ENCODE results near the gene TRIP11. TPM values are rescaled to one million over a fixed set of nuclear protein-coding genes. Genes with fewer than 3 reads are reported as not detected.
"Not testable (repeated sequence)": the region's sequence is repeated elsewhere in the genome, so short reads cannot be mapped to it uniquely, and the experiment has no call there.

TRIP11 gene
- 41.9 TPM for total RNA-seq

DNA sequence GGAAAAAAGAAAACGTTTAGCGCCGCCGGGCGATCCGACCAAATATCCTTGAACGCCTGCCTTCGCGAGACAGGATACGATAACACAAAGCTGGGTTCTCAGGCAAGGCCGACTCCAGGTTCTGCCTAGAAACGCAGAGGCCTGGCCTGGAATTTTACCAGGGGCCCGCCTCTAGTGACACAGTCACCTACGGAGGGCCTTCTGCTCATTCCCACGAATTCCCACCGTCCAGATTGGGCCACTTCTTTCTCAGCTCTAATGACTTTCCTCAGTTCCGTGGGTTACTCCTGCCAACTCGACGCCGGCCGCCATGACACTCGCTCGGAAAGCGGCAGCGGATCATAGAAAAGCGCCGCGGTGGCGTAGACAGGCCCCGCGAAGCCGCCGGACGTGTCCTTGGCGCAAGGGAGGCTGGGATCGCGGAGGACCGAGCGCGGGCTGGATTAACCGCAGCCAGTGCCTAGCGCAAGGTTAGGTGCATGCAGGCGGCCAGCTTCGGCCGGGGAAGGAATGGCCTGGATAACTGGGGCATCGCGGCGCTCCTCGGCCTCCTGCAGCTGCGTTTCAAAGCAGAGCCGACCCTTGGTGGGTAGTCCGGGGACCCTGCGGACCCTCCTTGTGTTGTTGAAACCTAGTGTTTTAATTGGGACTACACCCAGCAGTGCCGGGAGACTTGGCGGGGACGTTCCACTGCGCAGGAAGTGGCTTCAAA lies at the start of gene TRIP11:
Gene TRIP11 (minus strand): TSS at position 341 of the 712 bp plus-strand sequence. CDS start 374 bp downstream, outside the sequence.
- DNase-seq, result peak; percentile 89

DNA sequence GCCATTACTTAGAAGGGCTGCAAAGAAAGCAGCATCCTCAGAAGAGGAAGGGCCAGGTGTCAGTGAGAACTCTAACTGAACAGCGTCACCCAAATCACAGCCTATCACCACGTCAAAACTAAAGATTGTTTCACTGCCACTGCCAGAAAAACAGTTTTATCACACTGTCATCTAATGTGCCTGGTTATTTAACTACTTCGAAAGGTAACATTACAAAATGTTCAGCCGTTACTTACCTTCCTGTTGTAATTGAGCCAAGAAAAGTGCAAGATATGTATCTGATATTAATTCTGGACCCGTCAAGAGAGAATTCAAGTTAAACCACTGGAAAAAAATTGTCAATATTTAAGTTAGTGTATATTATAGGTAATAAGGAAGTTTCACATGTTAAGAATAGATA lies 48.6 kb upstream of the TRIP11 start:
- DNase-seq, result no peak

DNA sequence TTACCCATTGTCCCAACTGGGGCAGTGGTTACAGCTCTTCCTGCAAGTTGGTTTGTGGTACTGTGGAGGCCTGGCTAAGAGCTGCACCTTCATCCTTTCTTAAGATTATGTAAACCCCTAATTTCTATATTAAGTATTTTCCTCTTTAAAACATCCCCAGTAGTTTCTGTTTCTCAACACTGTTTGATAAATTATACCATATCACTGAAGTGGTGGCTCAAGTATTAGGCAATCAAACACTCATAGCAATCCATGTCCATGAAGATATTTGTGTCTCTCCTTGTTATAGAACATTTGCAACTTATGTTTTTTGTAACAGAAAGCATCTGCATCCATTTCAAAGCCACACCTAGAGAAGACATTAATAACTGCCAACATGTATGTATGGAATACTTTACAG lies 34.7 kb upstream of the TRIP11 start:
- no peak for DNase-seq

GRCh38 chr14:92058006-92058917 lies 18.4 kb upstream of the TRIP11 start:
- DNase-seq, result no peak

- DNase-seq, result no peak
Measured at GRCh38 chr14:92049781-92050180, 9.9 kb upstream of the TRIP11 start.

GRCh38 chr14:92049221-92049620 lies 9.4 kb upstream of the TRIP11 start:
- DNase-seq, result not testable (repeated sequence)

DNA sequence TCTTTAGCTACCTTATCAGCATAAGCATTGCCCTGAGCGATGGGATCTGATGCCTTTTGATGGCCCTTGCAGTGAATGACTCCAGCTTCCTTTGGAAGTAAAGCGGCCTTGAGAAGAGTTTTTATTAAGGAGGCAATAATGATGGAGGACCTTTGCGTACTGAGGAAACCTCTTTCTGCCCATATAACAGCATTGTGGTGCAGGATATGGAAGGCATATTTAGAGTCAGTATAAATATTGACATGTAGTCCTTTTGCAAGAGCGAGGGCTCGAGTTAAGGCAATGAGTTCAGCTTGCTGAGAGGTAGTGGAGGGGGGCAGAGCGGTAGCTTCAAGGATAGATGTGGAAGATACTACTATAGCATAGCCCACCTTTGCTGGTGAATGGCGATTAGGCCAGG lies 6.0 kb upstream of the TRIP11 start:
- DNase-seq, result not testable (repeated sequence)

- DNase-seq, result not testable (repeated sequence)
Measured at GRCh38 chr14:92041766-92042165, 1.9 kb upstream of the TRIP11 start.

- DNase-seq, result no peak
Measured at GRCh38 chr14:92041203-92041602, 1.3 kb upstream of the TRIP11 start.

GRCh38 chr14:92040431-92041051 lies 682 bp upstream of the TRIP11 start:
- peak; percentile 59 for DNase-seq

DNA sequence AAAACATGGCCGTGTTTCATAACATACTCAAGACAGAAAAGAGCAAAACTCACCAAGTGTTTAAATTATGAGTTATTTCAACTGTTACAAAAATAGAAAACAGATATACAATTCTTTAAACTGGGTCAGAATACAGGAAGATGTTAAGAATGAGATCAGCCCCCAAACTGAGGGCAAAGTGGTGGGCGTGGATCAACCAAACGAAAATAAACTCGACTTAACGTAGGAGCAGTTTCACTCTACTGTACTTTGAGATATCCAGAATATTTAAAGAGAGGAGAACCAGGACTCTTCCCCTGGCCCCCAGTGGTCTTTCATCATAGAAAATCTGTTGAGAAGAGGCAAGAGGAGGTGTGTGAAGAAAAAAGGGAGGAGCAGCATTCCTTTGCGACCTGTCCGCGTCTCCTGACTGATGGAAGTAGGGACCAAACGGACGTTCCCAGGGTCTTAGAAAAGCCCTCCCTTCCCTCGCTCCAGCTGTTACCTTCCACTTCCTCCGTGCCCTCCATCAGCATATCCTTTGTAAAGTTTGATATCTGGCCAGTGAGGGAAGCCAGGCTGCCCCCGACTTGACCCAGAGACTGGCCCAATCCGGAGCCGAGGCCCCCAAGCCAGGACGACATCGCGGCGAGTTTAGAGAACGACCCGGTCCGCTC lies 668 bp downstream of the TRIP11 start:
- peak; percentile 57 for DNase-seq

DNA sequence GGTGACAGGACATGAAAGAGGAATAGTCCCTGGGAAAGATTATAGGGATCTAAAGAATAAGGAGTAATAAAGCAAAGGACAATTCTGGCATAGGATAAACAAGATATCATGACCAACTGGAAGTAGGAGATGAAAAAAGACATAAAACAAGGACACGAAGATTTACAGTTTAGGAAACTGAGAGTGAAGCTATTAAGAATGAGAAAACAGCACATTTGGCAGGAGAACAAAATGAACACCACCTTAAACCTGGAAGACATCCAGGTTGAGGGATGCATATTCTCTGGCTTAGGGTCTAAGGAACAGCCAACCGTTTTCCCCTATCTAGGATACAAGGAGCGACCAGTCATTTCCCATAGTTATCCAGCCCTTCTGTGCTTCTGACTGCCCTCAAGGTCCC lies 1.9 kb downstream of the TRIP11 start:
- no peak for DNase-seq

GRCh38 chr14:92035890-92036289 lies 4.0 kb downstream of the TRIP11 start:
- no peak for DNase-seq

DNA sequence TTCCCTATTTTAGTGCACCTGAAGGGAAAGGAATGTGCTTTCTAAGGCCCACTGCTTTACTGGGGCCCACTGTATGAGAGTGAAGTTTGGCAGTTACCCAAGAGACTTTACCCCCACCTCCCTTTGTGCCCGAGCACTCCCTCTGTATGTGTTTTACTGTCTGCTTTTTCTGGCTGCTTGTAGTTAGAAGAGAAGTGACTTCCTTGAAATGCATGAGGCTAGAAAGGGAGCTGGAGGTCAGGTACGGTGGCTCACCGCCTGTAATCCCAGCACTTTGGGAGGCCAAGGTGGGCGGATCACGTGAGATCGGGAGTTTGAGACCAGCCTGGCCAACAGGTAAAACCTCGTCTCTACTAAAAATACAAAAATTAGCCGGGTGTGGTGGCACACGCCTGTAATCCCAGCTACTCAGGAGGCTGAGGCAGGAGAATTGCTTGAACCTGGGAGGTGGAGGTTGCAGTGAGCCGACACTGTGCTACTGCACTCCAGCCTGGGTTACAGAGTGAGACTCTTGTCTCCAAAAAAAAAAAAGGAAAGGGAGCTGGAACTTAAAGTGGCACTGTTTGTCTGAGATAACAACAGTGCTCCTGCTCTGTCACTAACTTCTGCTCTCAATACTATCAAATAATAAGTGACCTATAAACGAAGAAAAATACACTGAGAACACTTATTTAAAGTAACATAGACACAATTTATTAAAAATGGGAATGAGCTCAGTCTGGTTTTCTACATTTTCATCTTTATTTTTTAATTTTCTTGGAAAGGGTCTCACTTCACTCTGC lies 5.8 kb downstream of the TRIP11 start:
- DNase-seq, result no peak

DNA sequence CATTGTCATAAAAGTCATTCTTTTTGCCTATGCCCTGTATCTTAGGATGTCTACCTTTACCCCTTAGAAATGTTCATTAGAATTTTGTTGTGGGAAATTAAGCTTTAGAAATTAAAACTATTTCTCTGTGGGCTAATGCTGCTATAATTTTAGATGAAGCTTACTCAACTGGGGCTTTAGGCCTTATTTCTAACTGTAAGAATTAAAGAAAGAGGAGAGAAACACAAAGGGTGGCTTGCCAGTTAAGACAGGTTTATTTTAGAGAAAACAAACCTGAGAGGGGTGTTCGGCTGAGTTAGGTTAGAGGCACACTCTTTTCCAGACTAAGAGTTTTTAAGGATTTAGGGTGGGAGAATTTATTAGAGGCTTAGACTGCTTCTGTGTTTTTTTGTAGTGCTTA lies 6.4 kb downstream of the TRIP11 start:
- DNase-seq, result no peak

- DNase-seq, result no peak
Measured at GRCh38 chr14:92026548-92027190, 13.2 kb downstream of the TRIP11 start.

- no peak for DNase-seq
Measured at GRCh38 chr14:92022036-92022435, 17.8 kb downstream of the TRIP11 start.

DNA sequence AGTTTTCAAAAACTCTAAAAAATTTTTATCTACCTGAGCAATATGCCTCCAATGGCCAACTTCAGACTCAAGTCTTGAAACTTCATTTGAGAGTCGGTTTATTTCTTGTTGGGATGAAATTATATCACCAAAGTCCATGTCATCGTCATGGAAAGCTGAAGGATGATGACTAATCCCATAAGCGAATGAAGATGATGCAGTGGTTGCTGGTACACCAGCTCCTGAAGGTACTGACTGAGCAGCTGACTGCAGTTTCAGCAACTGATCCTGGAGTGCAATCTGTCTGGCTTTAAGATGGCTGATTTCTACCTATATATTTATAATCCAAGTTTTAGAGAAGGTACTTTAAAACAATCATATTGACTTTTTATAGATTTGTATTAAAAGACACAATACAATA lies 18.3 kb downstream of the TRIP11 start:
- no peak for DNase-seq

DNA sequence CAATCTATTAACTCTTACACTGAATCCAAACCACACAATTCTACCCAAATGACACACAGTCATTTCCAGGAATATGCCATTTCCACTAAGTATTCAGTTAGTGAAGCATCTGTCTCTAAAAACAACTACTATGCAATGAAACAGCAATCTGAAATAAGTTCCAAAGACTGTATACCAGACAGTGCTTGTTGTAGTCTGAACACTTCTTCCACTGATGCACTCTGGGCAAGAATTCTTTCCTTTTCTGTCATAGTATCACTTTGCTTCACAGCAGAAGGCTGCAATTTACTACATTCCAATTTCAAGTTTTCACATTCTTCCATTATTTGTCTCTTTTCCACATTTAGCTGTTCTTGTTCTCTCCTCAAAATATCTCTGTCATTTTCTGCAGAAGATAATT lies 25.8 kb downstream of the TRIP11 start:
- DNase-seq, result no peak

- no peak for DNase-seq
Measured at GRCh38 chr14:92012121-92012748, 27.6 kb downstream of the TRIP11 start.

GRCh38 chr14:92010644-92011043 lies 29.2 kb downstream of the TRIP11 start:
- no peak for DNase-seq
